8988T (cell line): ENCODE results near the gene UMPS.
"Not testable (repeated sequence)": the region's sequence is repeated elsewhere in the genome, so short reads cannot be mapped to it uniquely, and the experiment has no call there.

Experiments
- DNase-seq: peaks from one replicate; pipeline ENCODE4 v3.0.0; 2011

Gene UMPS

DNA sequence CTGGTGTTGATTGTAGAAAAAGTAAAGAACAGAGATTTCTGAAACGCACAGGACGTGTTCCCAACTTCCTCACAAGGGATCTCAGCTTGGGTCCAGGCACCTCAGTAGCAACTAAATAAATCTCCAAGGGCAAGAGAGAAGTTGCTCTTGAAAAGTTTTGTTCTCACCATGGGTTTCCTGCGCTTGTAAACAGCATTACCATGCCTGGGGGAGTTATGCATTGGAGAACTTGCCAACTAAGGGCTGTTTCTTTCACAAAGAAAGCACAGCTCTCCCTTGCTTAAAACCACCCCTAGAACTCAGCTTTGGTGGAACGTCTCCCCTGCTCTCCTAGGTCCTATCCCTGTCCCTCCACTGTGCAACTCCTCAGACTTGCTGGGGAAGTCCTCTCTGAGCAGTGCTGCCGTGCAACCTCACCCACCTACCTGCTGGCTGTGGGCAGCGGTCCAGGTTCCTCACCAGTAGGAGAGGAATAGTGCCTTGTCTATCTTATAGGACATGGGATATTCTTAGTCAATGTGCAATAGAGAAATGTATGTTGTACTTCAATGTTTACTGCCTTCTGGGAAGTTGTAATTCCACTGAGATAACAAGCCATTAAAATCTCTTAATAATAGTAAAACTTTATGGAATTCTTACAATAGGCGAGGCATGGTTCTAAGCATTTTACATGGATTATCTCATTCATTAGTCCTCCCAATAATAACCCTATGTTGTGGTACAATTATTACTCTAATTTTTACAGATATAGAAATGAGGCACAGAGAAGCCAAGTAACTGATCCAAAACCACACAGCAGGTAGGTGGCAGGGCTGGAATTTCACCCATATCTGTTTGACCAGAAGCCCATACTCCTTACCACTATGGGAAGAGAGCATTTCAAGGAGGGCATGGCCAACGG lies 51.5 kb downstream of the UMPS start:
- no peak for DNase-seq

DNA sequence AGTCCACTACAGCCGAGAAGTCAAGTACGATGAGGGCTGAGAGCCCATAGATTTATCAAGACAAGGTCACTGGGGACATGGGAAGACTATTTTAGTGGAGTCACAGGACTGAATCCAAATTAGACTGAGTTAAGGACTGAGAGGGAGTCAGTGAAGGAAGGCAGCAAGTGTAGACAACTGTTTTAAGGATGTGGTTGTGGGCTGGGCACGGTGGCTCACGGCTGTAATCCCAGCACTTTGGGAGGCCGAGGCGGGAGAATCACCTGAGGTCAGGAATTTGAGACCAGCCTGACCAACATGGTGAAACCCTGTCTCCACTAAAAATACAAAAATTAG lies 52.1 kb downstream of the UMPS start:
- DNase-seq, result not testable (repeated sequence)

DNA sequence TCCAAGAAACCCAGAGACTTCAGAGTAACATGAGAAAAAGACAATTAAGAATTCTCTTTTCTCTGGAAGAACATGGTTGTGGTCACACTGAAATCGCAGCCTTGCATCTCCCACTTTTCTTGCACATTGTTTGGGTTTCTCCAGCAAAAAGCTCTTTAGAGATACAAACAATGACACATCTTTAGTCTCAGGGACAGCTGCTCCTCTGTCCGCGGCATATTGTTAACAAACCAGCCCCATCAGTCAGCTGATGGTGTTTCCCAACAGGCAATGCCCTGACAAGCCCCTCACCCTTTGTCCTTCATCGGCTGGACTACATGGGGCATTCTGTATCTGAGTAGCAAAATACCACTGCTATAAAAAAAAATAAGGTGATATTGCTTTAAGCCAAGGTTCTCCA lies 53.4 kb downstream of the UMPS start:
- DNase-seq, result no peak

DNA sequence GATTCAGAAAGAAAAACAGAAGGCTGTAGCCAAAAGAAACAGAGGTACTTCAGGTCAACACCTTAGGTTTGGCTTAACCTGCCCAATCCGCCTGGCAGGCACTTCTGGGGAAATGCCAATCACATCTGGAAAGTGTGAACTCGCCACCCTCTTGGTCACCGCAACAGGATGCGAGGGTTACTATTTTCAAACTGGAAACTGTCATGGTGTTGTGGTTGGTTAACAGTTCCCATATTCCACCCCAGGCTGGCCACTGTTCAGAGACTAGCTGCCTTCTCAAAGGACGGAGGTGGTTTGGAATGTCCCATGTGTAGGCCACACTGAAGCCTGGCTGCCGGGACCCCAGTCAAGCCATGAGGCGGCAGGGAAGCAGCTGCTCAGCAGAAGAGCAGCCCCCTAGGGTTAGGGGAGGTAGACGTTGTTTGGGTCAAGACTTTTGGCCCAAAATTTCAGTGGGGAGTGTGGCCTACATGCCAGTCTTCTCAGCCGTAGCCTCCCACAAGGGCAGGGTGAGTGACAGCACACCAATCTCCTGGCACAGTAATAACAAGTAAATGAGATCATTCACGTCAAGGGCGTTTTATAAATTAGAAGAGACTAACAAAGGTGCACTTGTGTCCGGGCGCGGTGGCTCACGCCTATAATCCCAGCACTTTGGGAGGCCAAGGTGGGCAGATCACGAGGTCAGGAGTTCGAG lies 54.6 kb downstream of the UMPS start:
- no peak for DNase-seq

DNA sequence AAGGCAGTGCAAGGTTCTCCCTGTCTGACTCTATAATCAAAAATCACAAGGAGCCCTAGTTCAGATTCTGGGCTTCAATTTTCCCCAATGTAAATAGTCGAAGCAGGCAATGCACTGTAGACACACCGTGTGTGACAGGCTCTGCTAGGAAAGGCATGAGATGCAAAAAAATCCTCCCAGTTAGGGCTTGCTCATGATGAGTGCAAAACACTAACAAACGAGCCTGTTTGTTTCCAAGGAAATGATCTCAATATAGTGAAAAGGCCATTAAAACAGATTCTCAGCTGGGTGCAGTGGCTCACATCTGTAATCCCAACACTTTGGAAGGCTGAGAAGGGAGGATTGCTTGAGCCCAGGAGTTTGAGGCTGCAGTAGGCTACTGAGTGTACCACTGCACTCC lies 55.7 kb downstream of the UMPS start:
- DNase-seq, result no peak

DNA sequence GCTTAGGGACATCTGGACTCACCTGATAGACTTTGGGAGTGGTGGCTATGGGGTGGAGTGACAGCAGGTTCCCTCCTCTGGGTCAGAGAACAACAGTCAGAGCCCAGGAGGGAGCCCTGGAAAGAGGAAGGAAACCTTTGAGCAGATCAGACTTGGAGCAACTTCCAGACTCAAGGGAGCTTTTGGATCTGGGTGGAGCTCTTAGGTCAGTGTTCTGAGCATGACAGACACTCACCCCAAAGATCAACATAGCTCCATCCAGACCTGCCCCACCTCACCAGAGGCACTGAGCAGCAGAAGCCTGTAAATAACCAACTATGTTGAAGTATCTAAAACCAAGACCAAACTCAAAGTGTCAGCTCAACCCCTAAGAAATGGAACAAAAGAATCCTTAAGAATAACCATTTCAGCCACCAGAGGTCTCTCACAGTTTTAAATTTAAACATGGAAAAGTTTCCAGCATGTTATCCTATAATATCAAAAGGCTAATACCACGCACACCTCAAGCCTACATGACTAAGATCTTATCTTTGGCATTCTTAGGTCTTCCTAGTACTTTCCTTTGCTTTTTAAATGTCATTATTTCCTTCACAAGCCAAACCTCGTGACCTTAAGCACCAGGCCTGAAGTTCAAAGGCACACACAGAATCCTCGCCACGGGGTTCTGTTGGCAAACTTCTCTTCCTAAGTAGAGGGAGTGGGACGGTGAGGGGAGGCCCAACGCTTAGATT lies 56.4 kb downstream of the UMPS start:
- DNase-seq, result no peak

DNA sequence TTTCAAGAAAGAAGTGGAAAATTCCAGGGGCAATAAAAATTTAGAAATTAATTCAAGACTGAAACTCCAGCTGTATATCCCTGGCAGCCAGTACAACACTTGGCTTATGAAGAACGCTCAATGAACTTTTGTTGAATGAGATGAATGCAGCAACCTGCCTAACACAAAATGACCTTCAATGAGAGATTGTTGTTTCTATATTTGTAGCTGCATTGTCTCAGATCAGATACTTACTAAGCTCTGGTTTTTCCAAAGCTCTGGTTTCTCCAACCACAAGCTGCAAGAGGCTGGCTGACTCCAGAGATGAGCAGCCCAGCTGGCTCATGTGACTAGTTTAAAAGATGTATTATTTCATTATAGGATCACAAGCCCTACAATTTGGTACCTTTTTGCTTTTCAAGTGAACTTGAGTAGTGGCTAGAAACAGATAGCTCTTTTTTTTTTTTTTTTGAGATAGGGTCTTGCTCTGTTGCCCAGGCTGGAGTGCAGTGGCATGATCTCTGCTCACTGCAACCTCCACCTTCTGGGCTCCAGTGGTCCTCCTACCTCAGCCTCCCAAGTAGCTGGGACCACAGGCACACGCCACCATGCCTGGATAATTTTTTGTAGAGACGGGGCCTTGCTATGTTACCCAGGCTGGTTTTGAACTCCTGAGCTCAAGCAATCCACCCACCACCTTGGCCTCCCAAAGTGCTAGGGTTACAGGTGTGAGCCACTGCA lies 57.4 kb downstream of the UMPS start:
- DNase-seq, result no peak

DNA sequence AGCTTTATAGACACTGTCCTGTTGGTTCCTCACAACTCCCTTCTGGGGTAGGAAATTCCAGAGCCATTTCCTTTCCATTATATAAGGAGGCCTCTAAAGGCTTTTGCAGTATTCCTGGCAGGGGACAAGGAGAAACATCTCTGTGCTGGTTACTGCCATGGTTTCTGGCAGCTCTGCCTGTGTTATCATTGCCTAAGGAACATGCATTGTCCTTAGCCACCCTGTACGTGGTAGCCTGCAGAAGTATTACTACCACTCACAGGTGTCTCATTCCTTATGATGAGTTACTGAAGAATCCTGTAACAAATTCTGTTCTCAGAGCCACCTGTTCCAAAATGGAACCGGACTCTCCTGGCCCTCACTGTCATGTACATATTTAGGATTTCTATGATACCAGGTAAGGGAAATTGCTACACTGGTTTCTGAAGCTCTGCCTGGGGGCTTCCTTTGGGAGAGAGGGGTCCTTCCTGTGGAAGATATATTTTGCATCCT lies 58.0 kb downstream of the UMPS start:
- no peak for DNase-seq

DNA sequence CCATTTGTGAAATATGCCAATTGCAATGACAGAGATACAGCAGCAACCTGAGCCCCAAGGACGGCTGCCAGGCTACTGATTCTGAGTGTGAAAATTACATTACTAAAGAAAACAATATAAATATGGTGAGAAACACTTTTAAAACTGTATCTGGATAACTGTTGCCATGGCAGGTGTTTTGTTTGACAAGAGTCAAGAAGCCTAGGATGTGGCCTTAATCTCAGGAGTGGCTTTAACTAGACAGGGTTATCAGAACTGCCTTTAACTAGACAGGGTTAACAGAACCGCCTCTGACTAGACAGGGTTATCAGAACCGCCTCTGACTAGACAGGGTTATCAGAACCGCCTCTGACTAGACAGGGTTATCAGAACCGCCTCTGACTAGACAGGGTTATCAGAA lies 58.9 kb downstream of the UMPS start:
- not testable (repeated sequence) for DNase-seq

DNA sequence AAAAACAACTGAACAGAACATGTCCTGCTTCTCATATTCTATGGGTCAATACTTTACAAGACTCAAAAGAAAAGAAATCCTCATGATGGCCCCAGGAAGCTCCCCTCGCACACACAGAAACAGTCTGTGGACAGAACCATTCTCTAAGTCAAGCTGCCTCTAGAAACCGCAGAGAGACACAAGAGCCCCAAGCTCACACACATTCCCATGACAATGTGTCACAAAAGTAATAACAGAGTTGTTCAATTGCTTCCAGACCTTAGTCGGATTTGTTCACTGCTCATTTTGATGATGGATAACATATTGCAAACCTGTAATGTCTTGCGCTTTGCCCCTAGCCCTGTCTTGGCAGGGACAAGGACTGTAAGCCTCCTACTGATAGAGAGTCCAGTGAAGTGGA lies 60.9 kb downstream of the UMPS start:
- DNase-seq, result no peak

DNA sequence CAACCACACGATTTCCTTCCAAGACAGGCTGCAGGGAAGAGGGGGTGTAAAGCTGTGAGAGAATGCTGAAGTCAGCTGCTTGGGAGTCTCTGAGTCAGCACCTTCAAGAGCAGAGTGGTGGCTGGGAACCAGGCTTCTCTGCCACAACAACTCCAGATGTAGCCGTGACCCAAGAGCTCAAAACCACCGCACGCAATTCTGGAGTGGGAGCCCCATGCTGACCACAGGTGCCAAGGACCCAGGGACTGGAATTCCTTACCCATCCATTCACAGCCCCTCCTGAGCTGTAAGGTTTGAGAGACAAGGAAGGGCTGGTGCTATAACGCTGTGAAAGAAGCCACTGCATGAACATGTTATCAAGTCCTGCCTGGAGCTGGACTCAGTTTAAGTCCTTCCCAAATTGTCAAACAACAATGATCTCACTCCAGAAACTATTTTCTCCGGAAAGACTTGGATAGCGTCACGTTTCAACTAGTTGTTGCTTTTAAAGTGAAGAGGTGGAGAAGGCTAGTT lies 61.4 kb downstream of the UMPS start:
- DNase-seq, result no peak

DNA sequence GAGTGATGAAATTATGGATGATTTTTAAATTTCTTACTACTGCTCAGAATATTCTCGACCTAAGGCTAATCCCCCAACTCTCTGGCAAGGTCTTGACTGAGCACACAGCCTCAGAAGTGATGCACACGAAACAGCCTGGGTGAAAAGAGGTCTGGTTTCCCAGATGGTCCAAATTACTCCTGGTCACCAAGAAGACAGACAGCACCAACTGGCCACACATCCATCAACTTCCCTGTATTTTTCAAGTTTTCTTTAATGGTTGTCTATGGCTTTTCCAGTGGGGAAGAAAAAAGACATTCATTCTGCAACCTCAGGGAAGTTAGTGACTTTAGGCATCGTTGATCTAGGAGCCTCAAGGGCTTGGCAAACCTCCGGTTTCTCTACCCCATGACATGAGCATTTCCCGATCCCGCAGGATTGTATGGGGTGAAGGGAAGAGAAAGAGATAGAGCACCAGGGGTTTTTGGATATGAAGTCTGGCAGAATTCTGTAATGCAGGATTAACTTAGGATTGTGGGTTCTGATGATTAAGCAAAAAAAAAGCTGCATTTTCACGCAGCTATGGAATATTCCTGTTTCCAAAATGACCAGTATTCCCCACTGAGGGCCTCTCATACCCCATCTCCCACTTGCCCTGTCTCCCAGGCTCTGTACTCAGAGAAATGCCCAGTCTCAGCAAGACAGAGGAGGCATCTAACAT lies 62.2 kb downstream of the UMPS start:
- no peak for DNase-seq

DNA sequence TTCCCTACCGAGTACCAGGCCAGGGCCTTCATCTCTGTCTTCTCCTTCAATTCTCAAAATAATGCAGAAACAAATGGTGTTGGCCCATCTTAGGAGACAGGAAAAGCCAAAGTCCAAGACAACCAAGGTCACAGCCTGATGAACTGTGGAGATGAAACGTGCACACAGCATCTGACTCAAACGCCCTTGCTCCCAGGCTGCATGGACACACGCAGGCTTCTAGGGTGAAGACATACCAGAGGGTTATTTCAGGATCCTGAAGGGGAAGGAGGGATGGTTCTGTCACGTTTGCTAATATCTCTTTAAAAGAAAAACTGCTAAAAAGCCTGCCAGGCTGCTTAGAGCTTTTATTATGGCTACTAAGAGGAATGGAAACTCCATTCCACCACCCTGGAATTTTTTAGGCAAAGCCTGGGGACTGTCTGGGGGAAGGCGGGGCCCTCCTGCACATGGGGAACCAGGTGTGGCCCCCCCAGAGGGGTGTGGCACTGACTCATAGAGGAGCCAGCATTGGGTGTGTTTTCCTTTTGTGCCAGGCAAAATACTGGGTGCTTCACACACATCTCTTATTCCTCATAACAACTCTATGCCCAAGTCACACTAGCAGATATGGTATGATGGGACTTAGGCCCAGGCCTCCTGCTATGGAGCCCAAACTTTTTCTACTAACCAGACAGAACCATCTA lies 62.9 kb downstream of the UMPS start:
- DNase-seq, result no peak

DNA sequence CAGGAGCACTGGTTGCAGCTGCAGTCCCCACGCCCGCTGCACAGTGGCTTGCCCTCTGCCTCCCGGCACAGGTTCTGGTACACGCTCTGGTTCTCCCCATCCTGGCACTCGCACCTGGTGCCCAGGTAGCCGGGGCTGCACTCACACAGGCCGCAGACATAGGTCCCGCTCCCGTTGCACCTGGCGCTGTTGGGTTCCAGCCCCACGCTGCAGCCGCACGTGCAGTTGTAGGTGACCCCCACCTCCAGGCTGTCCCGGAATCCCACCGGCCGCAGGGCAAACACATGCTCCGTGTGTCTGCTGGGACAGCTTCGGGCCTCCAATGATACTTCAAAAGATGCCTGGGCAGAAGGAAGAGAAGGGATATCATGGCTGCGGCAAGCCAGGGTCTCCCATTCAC lies 66.2 kb downstream of the UMPS start:
- DNase-seq, result no peak

DNA sequence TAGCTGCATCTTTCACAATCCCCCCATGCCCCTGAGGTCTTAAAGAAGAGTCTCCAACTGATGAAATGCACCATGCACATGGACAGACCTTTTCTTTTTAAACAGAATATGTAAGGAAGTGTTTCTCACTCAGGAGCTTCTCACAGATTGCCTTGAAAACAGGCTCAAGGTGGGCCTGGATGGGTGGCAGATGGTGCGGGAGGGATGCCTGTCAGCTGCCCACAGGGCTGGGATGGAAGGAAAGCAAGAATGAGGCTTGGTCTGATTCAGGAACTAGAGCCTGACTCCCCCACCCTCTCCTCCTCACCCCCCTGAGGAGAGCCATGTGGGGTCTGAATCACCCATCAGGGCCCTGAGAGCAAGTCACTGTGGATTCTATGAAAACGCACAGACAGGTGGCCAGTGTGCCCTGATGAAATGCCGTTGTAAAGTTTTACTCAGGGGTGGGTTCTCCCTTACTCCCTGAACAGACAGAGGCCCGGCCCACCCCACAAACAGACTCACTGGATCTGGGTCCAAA lies 67.2 kb downstream of the UMPS start:
- no peak for DNase-seq
